Liver (tissue), 9 donors: ENCODE data around the gene BTBD8. TPM values are rescaled to one million over a fixed set of nuclear protein-coding genes. Genes with fewer than 3 reads are reported as not detected.

Experiments used
- DNase-seq: peaks from one replicate; pipeline ENCODE4 v3.0.0-alpha.2; 2017; ENCODE audit warnings: low spot score
- H3K27ac ChIP-seq, 2 donors: one replicate each; pipeline ENCODE4 v1.7.0; 2013; ENCODE audit warnings: inconsistent platforms in 2 of 2, low read length in 2 of 2, control low read depth in 1 of 2, low read depth in 1 of 2, mild to moderate bottlenecking in 1 of 2
- H3K27me3 ChIP-seq, 4 donors: one replicate each; pipeline versions ENCODE4 v1.6.1 to v1.7.0; 2013; ENCODE audit warnings: low read length in 3 of 4, inconsistent platforms in 1 of 4, mild to moderate bottlenecking in 1 of 4, moderate library complexity in 1 of 4; ENCODE audit not compliant: control insufficient read depth in 4 of 4, insufficient read depth in 4 of 4
- H3K36me3 ChIP-seq, 4 donors: one replicate each; pipeline versions ENCODE4 v1.6.1 to v1.7.0; 2013; ENCODE audit warnings: low read length in 3 of 4, mild to moderate bottlenecking in 3 of 4, low read depth in 1 of 4, moderate library complexity in 1 of 4; ENCODE audit not compliant: control insufficient read depth in 4 of 4, insufficient read depth in 3 of 4
- H3K4me1 ChIP-seq, 4 donors: one replicate each; pipeline versions ENCODE4 v1.6.1 to v1.7.0; 2013; ENCODE audit warnings: low read length in 3 of 4, mild to moderate bottlenecking in 3 of 4, moderate library complexity in 1 of 4; ENCODE audit not compliant: control insufficient read depth in 4 of 4, insufficient read depth in 4 of 4
- H3K4me3 ChIP-seq, 3 donors: one replicate each; pipeline versions ENCODE4 v1.6.1 to v1.7.0; 2013; ENCODE audit warnings: low read length in 3 of 3, control low read depth in 1 of 3, low read depth in 1 of 3, mild to moderate bottlenecking in 1 of 3
- H3K9ac ChIP-seq, 2 donors: one replicate each; pipeline ENCODE4 v1.7.0; 2013; ENCODE audit warnings: low read length in 2 of 2, mild to moderate bottlenecking in 2 of 2, moderate library complexity in 2 of 2, control low read depth in 1 of 2, low read depth in 1 of 2
- H3K9me3 ChIP-seq, 4 donors: one replicate each; pipeline versions ENCODE4 v1.6.1 to v1.7.0; 2013; ENCODE audit warnings: low read length in 3 of 4; ENCODE audit not compliant: control insufficient read depth in 4 of 4
- ATF3 ChIP-seq: IDR thresholded peaks from 2 replicates; pipeline ENCODE4 v1.6.1; 2016; ENCODE audit warnings: antibody characterized with exemption
- CTCF ChIP-seq: fragments of 150-350 bp; IDR thresholded peaks from 2 replicates; pipeline ENCODE4 v1.5.1; 2017; ENCODE audit warnings: improper control_type of control experiment, low read depth, low read length; ENCODE audit not compliant: missing input control
- FOXA1 ChIP-seq: IDR thresholded peaks from 2 replicates; pipeline ENCODE4 v1.6.1; 2016; ENCODE audit warnings: antibody characterized with exemption
- FOXA2 ChIP-seq: IDR thresholded peaks from 2 replicates; pipeline ENCODE4 v1.6.1; 2016; ENCODE audit warnings: antibody characterized with exemption
- GABPA ChIP-seq, 2 donors: IDR thresholded peaks in 1 of 2; conservative IDR thresholded peaks in 1 of 2; 2 replicates each; pipeline ENCODE4 v1.6.1; 2016; ENCODE audit warnings: antibody characterized with exemption in 2 of 2, mild to moderate bottlenecking in 1 of 2, moderate library complexity in 1 of 2
- HNF4A ChIP-seq, 2 donors: conservative IDR thresholded peaks; 2 replicates each; pipeline ENCODE4 v1.6.1; 2016; ENCODE audit warnings: antibody characterized with exemption in 2 of 2, mild to moderate bottlenecking in 2 of 2
- HNF4G ChIP-seq: IDR thresholded peaks from 2 replicates; pipeline ENCODE4 v1.6.1; 2016; ENCODE audit warnings: antibody characterized with exemption
- JUND ChIP-seq, 2 donors: IDR thresholded peaks; 2 replicates each; pipeline ENCODE4 v1.6.1; 2016; ENCODE audit warnings: antibody characterized with exemption in 2 of 2
- NR2F2 ChIP-seq: IDR thresholded peaks from 2 replicates; pipeline ENCODE4 v1.6.1; 2016; ENCODE audit warnings: antibody characterized with exemption
- REST ChIP-seq: IDR thresholded peaks from 2 replicates; pipeline ENCODE4 v1.6.1; 2016; ENCODE audit warnings: antibody characterized with exemption, mild to moderate bottlenecking
- RXRA ChIP-seq, 2 donors: IDR thresholded peaks; 2 replicates each; pipeline ENCODE4 v1.6.1; 2017 to 2018; ENCODE audit warnings: antibody characterized with exemption in 2 of 2, mild to moderate bottlenecking in 1 of 2
- SP1 ChIP-seq: IDR thresholded peaks from 2 replicates; pipeline ENCODE4 v1.6.1; 2018; ENCODE audit warnings: antibody characterized with exemption, mild to moderate bottlenecking
- TAF1 ChIP-seq: conservative IDR thresholded peaks from 2 replicates; pipeline ENCODE4 v1.6.1; 2016; ENCODE audit warnings: antibody characterized with exemption, mild to moderate bottlenecking
- ZBTB33 ChIP-seq: IDR thresholded peaks from 2 replicates; pipeline ENCODE4 v1.6.1; 2016; ENCODE audit warnings: antibody characterized with exemption
- WGBS: extraction: QIAGEN DNeasy Blood & Tissue Kit; methylation state at CpG from one replicate; pipeline ENCODE4 v1.1.7; 2013; 5-methylcytosine and 5-hydroxymethylcytosine counted together
- polyA plus RNA-seq, 2 donors: library from polyadenylated mRNA; stranded (reverse) in 1 of 2; unstranded in 1 of 2; fragments of 200-250 nt in 1 of 2; fragments of >200 nt in 1 of 2; fragmentation: Nextera tagmentation in 1 of 2; extraction: Ambion mirVana in 1 of 2; gene quantifications; one replicate each; pipeline versions ENCODE4 v1.2.1 to v1.2.3, GENCODE V29; 2013 to 2015
- total RNA-seq, 2 donors: library from RNA; depleted of rRNA; stranded (reverse); fragments of >200 nt; gene quantifications; one replicate each; pipeline ENCODE4 v1.2.3, GENCODE V29; 2014
- donor health status: healthy.
- donor health status: healthy.
- donor health status: healthy.
- donor health status: healthy.
- donor health status: healthy.

The BTBD8 gene
- total and polyA plus RNA-seq, 4 donors = 0.47 to 1.8 (median 1.1) TPM

- TF ChIP-seq RXRA (IDR thresholded peaks at IDR 0.05) = no peak
- no peak for TF ChIP-seq SP1
- TF ChIP-seq GABPA (IDR thresholded peaks at IDR 0.05 in 1 of 2, conservative IDR thresholded peaks at IDR 0.05 in 1 of 2) = no peak
- TF ChIP-seq FOXA2 = no peak
- no peak for TF ChIP-seq NR2F2
- no peak for TF ChIP-seq ZBTB33
- no peak for TF ChIP-seq CTCF
- TF ChIP-seq TAF1 = no peak
- TF ChIP-seq JUND (IDR thresholded peaks at IDR 0.05) = no peak
- no peak for TF ChIP-seq HNF4G
- TF ChIP-seq FOXA1 = no peak
- no peak for TF ChIP-seq REST
- no peak for TF ChIP-seq ATF3
- no peak for DNase-seq
- no peaks in the 10 kb centered on the region for H3K4me1 ChIP-seq
- no peak overlapping the region for H3K9ac ChIP-seq
- H3K27me3 ChIP-seq = no peaks in the 10 kb centered on the region
- H3K27ac ChIP-seq = no peak overlapping the region
- H3K9me3 ChIP-seq = no peaks in the 10 kb centered on the region
- H3K4me3 ChIP-seq = no peak overlapping the region
- H3K36me3 ChIP-seq = peaks cover 0 to 2% (median 0%) of the 10 kb centered on the region in 4 donors
- 97% methylated on average over 2 of the region's 2 CpGs for WGBS
These were observed 89.3 kb downstream of the BTBD8 start for GRCh38 chr1:92169214-92170005.

GRCh38 chr1:92184632-92185031 lies 104.5 kb downstream of the BTBD8 start:
- H3K9ac ChIP-seq = no peak overlapping the region
- no peak overlapping the region for H3K27ac ChIP-seq
- WGBS = 98% methylated on average over 1 of the region's 1 CpG
- H3K36me3 ChIP-seq = peaks cover 2 to 14% (median 7%) of the 10 kb centered on the region in 4 donors
- no peak for TF ChIP-seq ATF3
- no peak for TF ChIP-seq NR2F2
- no peak for TF ChIP-seq RXRA (IDR thresholded peaks at IDR 0.05)
- no peak for TF ChIP-seq HNF4A (conservative IDR thresholded peaks at IDR 0.05)
- no peak for TF ChIP-seq TAF1
- H3K4me3 ChIP-seq = no peak overlapping the region
- H3K9me3 ChIP-seq = no peaks in the 10 kb centered on the region
- no peak for DNase-seq
- no peaks in the 10 kb centered on the region for H3K27me3 ChIP-seq
- H3K4me1 ChIP-seq = no peaks in the 10 kb centered on the region
